ENCODE data around the gene UHRF1.

UHRF1 gene

GRCh38 chr19:5006201-5006600 is 96.9 kb downstream of the UHRF1 start:
- DNase-seq (ENCODE audit: low read depth) = no peak

GRCh38 chr19:5006821-5007220 is 97.5 kb downstream of the UHRF1 start:
- H3K4me3 ChIP-seq (ENCODE audit: low read depth, low read length) = no peak overlapping the region
- TF ChIP-seq CTCF (IDR thresholded peaks at IDR 0.05; ENCODE audit: low read depth, low read length, missing control alignments) = no peak
- no peak for DNase-seq (ENCODE audit: low read depth)

More at GRCh38 chr19:5006201-5006600, 96.9 kb downstream of the UHRF1 start:
- no peak overlapping the region for H3K4me3 ChIP-seq (ENCODE audit: low read depth, low read length)
- no peak for TF ChIP-seq CTCF (IDR thresholded peaks at IDR 0.05; ENCODE audit: low read depth, low read length, missing control alignments)
